HL-60 (cell line): ENCODE measurements around the gene B3GALNT1.

Experiments used
- CTCF ChIP-seq: IDR thresholded peaks from one replicate; pipeline ENCODE4 v1.5.1; 2011; ENCODE audit warnings: low read length, control low read depth, inconsistent platforms; ENCODE audit not compliant: insufficient read depth
- REST ChIP-seq: IDR thresholded peaks from 2 replicates; pipeline ENCODE4 v1.6.1; 2012; ENCODE audit warnings: low read depth; ENCODE audit not compliant: insufficient replicate concordance

- no peak for TF ChIP-seq CTCF
- TF ChIP-seq REST = no peak
Observed at GRCh38 chr3:161072751-161073150, 32.4 kb downstream of the B3GALNT1 start.
